ENCODE measurements around the gene MBLAC1. TPM values are rescaled to one million over a fixed set of nuclear protein-coding genes. Genes with fewer than 3 reads are reported as not detected.
A peak's percentile ranks its signal among the peaks of the same experiment; 100 is the strongest.

The MBLAC1 gene
- total RNA-seq, 1 experiment from 2014 or later, result 1.2 TPM

- H3K36me3 Mint-ChIP-seq (ENCODE audit: insufficient read depth, unreplicated experiment), result peaks cover 38% of the 10 kb centered on the region
- H3K9me3 Mint-ChIP-seq (ENCODE audit: low read depth, unreplicated experiment), result no peaks in the 10 kb centered on the region
- no TSS peak for BruUV-seq (replicated peaks)
- CTCF ChIA-PET, result no interaction called here
- DNase-seq, result no peak
- no peak overlapping the region for H3K4me3 Mint-ChIP-seq (ENCODE audit: low read depth, unreplicated experiment)
- peaks cover 8% of the 10 kb centered on the region for H3K4me1 Mint-ChIP-seq (ENCODE audit: low read depth, unreplicated experiment)
- intact Hi-C loops (cut with micrococcal nuclease; ENCODE audit: unreplicated experiment), result no loop called here
- TF ChIP-seq CTCF (IDR thresholded peaks at IDR 0.05; ENCODE audit: unreplicated experiment), result no peak
- H3K27ac Mint-ChIP-seq (ENCODE audit: unreplicated experiment), result no peak overlapping the region
- no peaks in the 10 kb centered on the region for H3K27me3 Mint-ChIP-seq (ENCODE audit: unreplicated experiment)
Observed at GRCh38 chr7:100122067-100122466, 4.7 kb upstream of the MBLAC1 start.

- Mint-ChIP-seq H3K27me3 (ENCODE audit: unreplicated experiment) (no peaks in the 10 kb centered on the region), H3K9me3 (ENCODE audit: low read depth, unreplicated experiment) (no peaks in the 10 kb centered on the region), H3K27ac (ENCODE audit: unreplicated experiment) (no peak overlapping the region), H3K4me1 (ENCODE audit: low read depth, unreplicated experiment) (peaks cover 8% of the 10 kb centered on the region), H3K4me3 (ENCODE audit: low read depth, unreplicated experiment) (no peak overlapping the region), H3K36me3 (ENCODE audit: insufficient read depth, unreplicated experiment) (peaks cover 43% of the 10 kb centered on the region)
- DNase-seq, result no peak
- no peak for TF ChIP-seq CTCF (IDR thresholded peaks at IDR 0.05; ENCODE audit: unreplicated experiment)
- no TSS peak for BruUV-seq (replicated peaks)
- CTCF ChIA-PET, result no interaction called here
- intact Hi-C loops (cut with micrococcal nuclease; ENCODE audit: unreplicated experiment), result no loop called here
Observed at GRCh38 chr7:100122568-100122967, 4.2 kb upstream of the MBLAC1 start.

- BruUV-seq (replicated peaks), result no TSS peak
Observed at GRCh38 chr7:100124301-100125230, 2.2 kb upstream of the MBLAC1 start.

GRCh38 chr7:100126239-100126930 is 382 bp upstream of the MBLAC1 start:
- intact Hi-C loops (cut with micrococcal nuclease; ENCODE audit: unreplicated experiment), result no loop called here
- TSS peak; percentile 75 for BruUV-seq (replicated peaks)
- H3K4me1 Mint-ChIP-seq (ENCODE audit: low read depth, unreplicated experiment), result peaks cover 6% of the 10 kb centered on the region
- no peak for DNase-seq
- no peaks in the 10 kb centered on the region for H3K9me3 Mint-ChIP-seq (ENCODE audit: low read depth, unreplicated experiment)
- H3K27ac Mint-ChIP-seq (ENCODE audit: unreplicated experiment), result peak overlapping the region; percentile 93
- peaks cover 31% of the 10 kb centered on the region for H3K36me3 Mint-ChIP-seq (ENCODE audit: insufficient read depth, unreplicated experiment)
- TF ChIP-seq CTCF (IDR thresholded peaks at IDR 0.05; ENCODE audit: unreplicated experiment), result no peak
- peak overlapping the region; percentile 88 for H3K4me3 Mint-ChIP-seq (ENCODE audit: low read depth, unreplicated experiment)
- CTCF ChIA-PET, result no interaction called here
- H3K27me3 Mint-ChIP-seq (ENCODE audit: unreplicated experiment), result no peaks in the 10 kb centered on the region

More at GRCh38 chr7:100124301-100125230, 2.2 kb upstream of the MBLAC1 start:
- H3K4me3 Mint-ChIP-seq (ENCODE audit: low read depth, unreplicated experiment), result no peak overlapping the region
- peaks cover 8% of the 10 kb centered on the region for H3K4me1 Mint-ChIP-seq (ENCODE audit: low read depth, unreplicated experiment)
- intact Hi-C loops (cut with micrococcal nuclease; ENCODE audit: unreplicated experiment), result no loop called here
- CTCF ChIA-PET, result no interaction called here
- H3K27me3 Mint-ChIP-seq (ENCODE audit: unreplicated experiment), result no peaks in the 10 kb centered on the region
- no peaks in the 10 kb centered on the region for H3K9me3 Mint-ChIP-seq (ENCODE audit: low read depth, unreplicated experiment)
- H3K36me3 Mint-ChIP-seq (ENCODE audit: insufficient read depth, unreplicated experiment), result peaks cover 35% of the 10 kb centered on the region
- no peak for DNase-seq
- no peak for TF ChIP-seq CTCF (IDR thresholded peaks at IDR 0.05; ENCODE audit: unreplicated experiment)
- no peak overlapping the region for H3K27ac Mint-ChIP-seq (ENCODE audit: unreplicated experiment)
